CD8-positive, alpha-beta memory T cell (primary cell): ENCODE results near the gene OR6C1. TPM values are rescaled to one million over a fixed set of nuclear protein-coding genes. Genes with fewer than 3 reads are reported as not detected.
A peak's percentile ranks its signal among the peaks of the same experiment; 100 is the strongest.
"Not testable (repeated sequence)": the region's sequence is repeated elsewhere in the genome, so short reads cannot be mapped to it uniquely, and the experiment has no call there.

Source experiments
- CTCF ChIA-PET: fragments of 350-600 bp; sonication (Branson Sonifier 250); formaldehyde crosslinking; loops from one replicate; lab custom pipeline; 2021; ENCODE audit warnings: antibody characterized with exemption; lab: Charles Lee
- POLR2A ChIA-PET: fragments of 350-600 bp; sonication (Branson Sonifier 250); formaldehyde crosslinking; loops from one replicate; lab custom pipeline; 2021; ENCODE audit warnings: antibody characterized with exemption; lab: Charles Lee
- DNase-seq, 5 donors: peaks; one replicate each; pipeline versions ENCODE4 v3.0.0 to v3.0.0-alpha.2; 2020 to 2022; ENCODE audit warnings: mixed read lengths in 1 of 5
- H3K27ac ChIP-seq: one replicate; pipeline ENCODE4 v1.7.0; 2013; ENCODE audit warnings: low read depth, mild to moderate bottlenecking, low read length, moderate library complexity
- H3K27me3 ChIP-seq: 2 replicates; pipeline ENCODE4 v1.7.0; 2013; ENCODE audit warnings: low read length, mild to moderate bottlenecking; ENCODE audit not compliant: insufficient read depth, poor library complexity, severe bottlenecking
- H3K36me3 ChIP-seq: 2 replicates; pipeline ENCODE4 v1.7.0; 2013; ENCODE audit warnings: mild to moderate bottlenecking, low read length, moderate library complexity; ENCODE audit not compliant: insufficient read depth
- H3K4me1 ChIP-seq: 2 replicates; pipeline ENCODE4 v1.7.0; 2013; ENCODE audit warnings: mild to moderate bottlenecking, low read length, moderate library complexity; ENCODE audit not compliant: insufficient read depth
- H3K4me3 ChIP-seq: 2 replicates; pipeline ENCODE4 v1.7.0; 2013; ENCODE audit warnings: mild to moderate bottlenecking, low read length
- H3K9me3 ChIP-seq: 2 replicates; pipeline ENCODE4 v1.7.0; 2013; ENCODE audit warnings: mild to moderate bottlenecking, low read length
- H3K27ac Mint-ChIP-seq, 8 donors: one replicate each; pipeline ENCODE4 v1.8.0; 2020 to 2021; ENCODE audit warnings: mixed read lengths in 8 of 8, mild to moderate bottlenecking in 6 of 8, inconsistent platforms in 3 of 8, moderate library complexity in 3 of 8
- H3K27me3 Mint-ChIP-seq, 2 donors: one replicate each; pipeline ENCODE4 v1.8.0; 2020 to 2021; ENCODE audit warnings: mixed read lengths in 2 of 2, mild to moderate bottlenecking in 1 of 2, moderate library complexity in 1 of 2
- H3K36me3 Mint-ChIP-seq, 3 donors: one replicate each; pipeline ENCODE4 v1.8.0; 2020 to 2021; ENCODE audit warnings: mixed read lengths in 3 of 3, inconsistent platforms in 1 of 3, mild to moderate bottlenecking in 1 of 3
- H3K4me1 Mint-ChIP-seq, 3 donors: one replicate each; pipeline ENCODE4 v1.8.0; 2020 to 2021; ENCODE audit warnings: mixed read lengths in 3 of 3, inconsistent platforms in 1 of 3, mild to moderate bottlenecking in 1 of 3
- H3K4me3 Mint-ChIP-seq, 7 donors: one replicate each; pipeline ENCODE4 v1.8.0; 2020 to 2021; ENCODE audit warnings: mixed read lengths in 7 of 7, mild to moderate bottlenecking in 6 of 7, moderate library complexity in 4 of 7, inconsistent platforms in 2 of 7
- H3K9me3 Mint-ChIP-seq, 5 donors: one replicate each; pipeline ENCODE4 v1.8.0; 2020 to 2022; ENCODE audit warnings: mixed read lengths in 5 of 5, mild to moderate bottlenecking in 3 of 5, moderate library complexity in 2 of 5, inconsistent platforms in 1 of 5
- polyA plus RNA-seq: library from polyadenylated mRNA; unstranded; fragments of 300-500 nt; fragmentation: Illumina TruSeq; gene quantifications from one replicate; pipeline ENCODE4 v1.2.3, GENCODE V29; 2021
- total RNA-seq, 2 experiments: library from RNA; stranded (reverse); gene quantifications; one replicate each; pipeline ENCODE4 v1.2.3, GENCODE V29; 2021

OR6C1 gene
- total RNA-seq (not detected), polyA plus RNA-seq (not detected)

GRCh38 chr12:55314043-55314442 lies at the start of gene OR6C1:
Gene OR6C1 (plus strand): TSS chr12:55314343. CDS start chr12:55320600, 6,257 bp downstream.
- no peaks in the 10 kb centered on the region for H3K36me3 ChIP-seq
- POLR2A ChIA-PET: no interaction called here
- H3K4me3 Mint-ChIP-seq: no peak within 1 kb of the TSS
- H3K4me1 Mint-ChIP-seq: no peaks in the 10 kb centered on the region
- H3K36me3 Mint-ChIP-seq: no peaks in the 10 kb centered on the region
- CTCF ChIA-PET: no interaction called here
- peaks cover 0 to under 1% (median 0%) of the 10 kb centered on the region in 5 donors for H3K9me3 Mint-ChIP-seq
- H3K27me3 Mint-ChIP-seq: peaks cover 2 to 50% of the 10 kb centered on the region in 2 donors
- no peak for DNase-seq
- no peaks in the 10 kb centered on the region for H3K27me3 ChIP-seq
- H3K27ac ChIP-seq: no peak within 1 kb of the TSS
- no peak within 1 kb of the TSS for H3K27ac Mint-ChIP-seq
- H3K9me3 ChIP-seq: no peaks in the 10 kb centered on the region
- no peak within 1 kb of the TSS for H3K4me3 ChIP-seq
- H3K4me1 ChIP-seq: no peaks in the 10 kb centered on the region

GRCh38 chr12:55280991-55281390 lies 33.2 kb upstream of the OR6C1 start:
- Histone ChIP-seq H3K9me3 (no peaks in the 10 kb centered on the region), H3K27me3 (peaks cover 5% of the 10 kb centered on the region), H3K36me3 (no peaks in the 10 kb centered on the region), H3K27ac (no peak overlapping the region), H3K4me3 (no peak overlapping the region), H3K4me1 (no peaks in the 10 kb centered on the region)
- no peak for DNase-seq
- ChIA-PET CTCF (no interaction called here), POLR2A (no interaction called here)
- Mint-ChIP-seq H3K4me3 (no peak overlapping the region), H3K36me3 (no peaks in the 10 kb centered on the region), H3K9me3 (peaks cover 2 to 8% (median 4%) of the 10 kb centered on the region in 5 donors), H3K27me3 (peaks cover 13 to 56% of the 10 kb centered on the region in 2 donors), H3K4me1 (no peaks in the 10 kb centered on the region), H3K27ac (no peak overlapping the region)

- H3K27me3 Mint-ChIP-seq: peaks cover 9 to 50% of the 10 kb centered on the region in 2 donors
- H3K4me3 Mint-ChIP-seq: no peak overlapping the region
- no peaks in the 10 kb centered on the region for H3K9me3 ChIP-seq
- no peak for DNase-seq
- ChIA-PET CTCF (no interaction called here), POLR2A (no interaction called here)
- no peaks in the 10 kb centered on the region for H3K4me1 Mint-ChIP-seq
- H3K36me3 ChIP-seq: no peaks in the 10 kb centered on the region
- H3K27ac Mint-ChIP-seq: no peak overlapping the region
- no peaks in the 10 kb centered on the region for H3K36me3 Mint-ChIP-seq
- H3K4me3 ChIP-seq: no peak overlapping the region
- H3K27ac ChIP-seq: no peak overlapping the region
- no peaks in the 10 kb centered on the region for H3K27me3 ChIP-seq
- no peaks in the 10 kb centered on the region for H3K9me3 Mint-ChIP-seq
- H3K4me1 ChIP-seq: no peaks in the 10 kb centered on the region
Measured at GRCh38 chr12:55289999-55290398, 24.1 kb upstream of the OR6C1 start.

- H3K9me3 Mint-ChIP-seq: peaks cover 0 to 3% (median 0%) of the 10 kb centered on the region in 5 donors
- Histone ChIP-seq H3K27me3 (no peaks in the 10 kb centered on the region), H3K4me3 (no peak within 1 kb of the TSS), H3K27ac (no peak within 1 kb of the TSS), H3K4me1 (no peaks in the 10 kb centered on the region), H3K9me3 (no peaks in the 10 kb centered on the region), H3K36me3 (no peaks in the 10 kb centered on the region)
- peaks cover 5 to 45% of the 10 kb centered on the region in 2 donors for H3K27me3 Mint-ChIP-seq
- no peaks in the 10 kb centered on the region for H3K4me1 Mint-ChIP-seq
- CTCF ChIA-PET: no interaction called here
- no peak within 1 kb of the TSS for H3K27ac Mint-ChIP-seq
- no peak within 1 kb of the TSS for H3K4me3 Mint-ChIP-seq
- no peaks in the 10 kb centered on the region for H3K36me3 Mint-ChIP-seq
- no peak for DNase-seq
- POLR2A ChIA-PET: no interaction called here
Measured at GRCh38 chr12:55296469-55296868, 17.7 kb upstream of the OR6C1 start, which contains the start of gene OR6C6. Gene OR6C6 (minus strand): TSS chr12:55296569. CDS start chr12:55295232, 1,337 bp downstream.

GRCh38 chr12:55320201-55320600 lies 6.1 kb downstream of the OR6C1 start:
- H3K9me3 ChIP-seq: no peaks in the 10 kb centered on the region
- Mint-ChIP-seq H3K27me3 (peaks cover 8 to 45% of the 10 kb centered on the region in 2 donors), H3K4me3 (no peak overlapping the region), H3K9me3 (peaks cover 0 to 4% (median 1%) of the 10 kb centered on the region in 5 donors), H3K36me3 (no peaks in the 10 kb centered on the region), H3K27ac (no peak overlapping the region), H3K4me1 (no peaks in the 10 kb centered on the region)
- ChIA-PET POLR2A (no interaction called here), CTCF (no interaction called here)
- DNase-seq: no peak
- H3K4me1 ChIP-seq: no peaks in the 10 kb centered on the region
- H3K27ac ChIP-seq: no peak overlapping the region
- no peaks in the 10 kb centered on the region for H3K27me3 ChIP-seq
- H3K36me3 ChIP-seq: no peaks in the 10 kb centered on the region
- H3K4me3 ChIP-seq: no peak overlapping the region

GRCh38 chr12:55325801-55326200 lies 11.7 kb downstream of the OR6C1 start:
- H3K9me3 ChIP-seq, H3K27ac ChIP-seq, CTCF ChIA-PET, DNase-seq, POLR2A ChIA-PET, H3K4me3 Mint-ChIP-seq, H3K27me3 ChIP-seq, H3K4me1 ChIP-seq, H3K4me1 Mint-ChIP-seq, H3K4me3 ChIP-seq, H3K36me3 Mint-ChIP-seq, H3K36me3 ChIP-seq, H3K9me3 Mint-ChIP-seq: not testable (repeated sequence)
- Mint-ChIP-seq H3K27ac (peak overlapping the region in 1 of 8 donors; percentile 33), H3K27me3 (peaks cover 11 to 30% of the 10 kb centered on the region in 2 donors)

GRCh38 chr12:55330446-55330845 lies 16.3 kb downstream of the OR6C1 start, which contains the start of gene OR6C3:
Gene OR6C3 (plus strand): TSS chr12:55330746. CDS start chr12:55331701, 955 bp downstream.
- Histone ChIP-seq H3K27ac (no peak within 1 kb of the TSS), H3K27me3 (no peaks in the 10 kb centered on the region), H3K4me1 (no peaks in the 10 kb centered on the region), H3K4me3 (no peak within 1 kb of the TSS), H3K36me3 (no peaks in the 10 kb centered on the region), H3K9me3 (no peaks in the 10 kb centered on the region)
- H3K27me3 Mint-ChIP-seq: peaks cover 14 to 15% of the 10 kb centered on the region in 2 donors
- H3K36me3 Mint-ChIP-seq: no peaks in the 10 kb centered on the region
- H3K4me1 Mint-ChIP-seq: no peaks in the 10 kb centered on the region
- no peaks in the 10 kb centered on the region for H3K9me3 Mint-ChIP-seq
- H3K27ac Mint-ChIP-seq: no peak within 1 kb of the TSS
- POLR2A ChIA-PET: no interaction called here
- CTCF ChIA-PET: no interaction called here
- DNase-seq: no peak
- no peak within 1 kb of the TSS for H3K4me3 Mint-ChIP-seq

- H3K4me1 Mint-ChIP-seq: no peaks in the 10 kb centered on the region
- Histone ChIP-seq H3K4me3 (no peak overlapping the region), H3K9me3 (no peaks in the 10 kb centered on the region), H3K27me3 (no peaks in the 10 kb centered on the region), H3K4me1 (no peaks in the 10 kb centered on the region), H3K36me3 (no peaks in the 10 kb centered on the region), H3K27ac (no peak overlapping the region)
- peaks cover 9 to 23% of the 10 kb centered on the region in 2 donors for H3K27me3 Mint-ChIP-seq
- no peak for DNase-seq
- no peak overlapping the region for H3K27ac Mint-ChIP-seq
- H3K4me3 Mint-ChIP-seq: no peak overlapping the region
- no peaks in the 10 kb centered on the region for H3K36me3 Mint-ChIP-seq
- no peaks in the 10 kb centered on the region for H3K9me3 Mint-ChIP-seq
- CTCF ChIA-PET: no interaction called here
- POLR2A ChIA-PET: no interaction called here
Measured at GRCh38 chr12:55336002-55336401, 21.9 kb downstream of the OR6C1 start.
